Measurements from ENCODE around the gene WWOX. TPM values are rescaled to one million over a fixed set of nuclear protein-coding genes. Genes with fewer than 3 reads are reported as not detected.
A peak's percentile ranks its signal among the peaks of the same experiment; 100 is the strongest.

The WWOX gene
- total and polyA plus RNA-seq, 2 of the 13 experiments (the other 11 are each of a cell fraction or from before 2014, with no cell fraction given), result 9.1 to 37.4 TPM

DNA sequence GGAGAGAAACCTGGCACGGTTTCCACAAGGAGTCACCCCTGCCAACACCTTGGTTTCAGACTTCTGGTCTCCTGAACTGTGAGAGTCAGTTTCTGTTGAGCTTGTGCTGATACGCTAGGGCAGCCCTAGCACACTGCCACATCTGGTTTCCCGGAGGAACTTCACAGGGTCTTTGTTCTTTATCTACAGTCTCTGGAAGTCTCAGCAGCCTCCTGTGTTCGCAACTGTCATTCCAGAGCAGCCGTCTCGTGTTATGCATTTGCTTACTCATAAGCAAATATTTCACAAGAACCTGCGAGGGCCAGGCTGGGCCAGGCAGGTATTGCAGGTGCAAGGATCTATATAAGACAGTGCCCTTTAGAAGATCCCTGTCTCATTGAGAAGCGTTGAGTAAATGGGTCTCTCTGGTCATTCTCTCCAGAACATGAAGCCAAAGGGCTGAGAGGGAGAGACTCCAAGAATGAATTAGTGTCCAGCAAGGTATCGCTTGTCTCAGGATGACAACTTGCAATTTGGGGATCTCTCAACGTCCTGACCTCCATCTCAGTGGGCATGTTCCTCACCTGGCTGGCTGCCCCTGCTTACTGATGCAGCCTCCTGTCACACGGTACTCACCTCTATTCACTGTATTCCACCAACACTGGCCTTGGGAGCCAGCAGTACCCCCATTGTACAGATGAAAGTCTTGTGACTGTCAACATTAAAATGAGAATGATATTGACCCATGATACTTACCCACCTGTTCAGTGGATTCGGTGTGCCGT lies 141.2 kb downstream of the WWOX start (continued):
- 0 out of 2 replicates have a peak, but pooled peaks have one; percentile 38 for TF ChIP-seq MYPOP (CRISPR knock-in tag; IDR thresholded peaks at IDR 0.05)
- TF ChIP-seq, protein P1, sequence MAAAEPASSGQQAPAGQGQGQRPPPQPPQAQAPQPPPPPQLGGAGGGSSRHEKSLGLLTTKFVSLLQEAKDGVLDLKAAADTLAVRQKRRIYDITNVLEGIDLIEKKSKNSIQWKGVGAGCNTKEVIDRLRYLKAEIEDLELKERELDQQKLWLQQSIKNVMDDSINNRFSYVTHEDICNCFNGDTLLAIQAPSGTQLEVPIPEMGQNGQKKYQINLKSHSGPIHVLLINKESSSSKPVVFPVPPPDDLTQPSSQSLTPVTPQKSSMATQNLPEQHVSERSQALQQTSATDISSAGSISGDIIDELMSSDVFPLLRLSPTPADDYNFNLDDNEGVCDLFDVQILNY (CRISPR knock-in tag; conservative IDR thresholded peaks at IDR 0.05), result no peak
- TF ChIP-seq ZNF841 (CRISPR knock-in tag; IDR thresholded peaks at IDR 0.05; ENCODE audit: borderline replicate concordance), result no peak
- peak; percentile 29; the same call in 1 of the 2 replicates for TF ChIP-seq NR2F6 (IDR thresholded peaks at IDR 0.05)
- peak; percentile 16; the same call in 1 of the 2 replicates for TF ChIP-seq NR2F6 (CRISPR knock-in tag; IDR thresholded peaks at IDR 0.05)
- TF ChIP-seq AKNA (CRISPR knock-in tag; IDR thresholded peaks at IDR 0.05; ENCODE audit: borderline replicate concordance), result no peak
- TF ChIP-seq ELF1 (CRISPR knock-in tag; IDR thresholded peaks at IDR 0.05), result peak; percentile 23; the same call in 1 of the 2 replicates
- peak; percentile 92 for TF ChIP-seq FOSL2 (CRISPR knock-in tag; IDR thresholded peaks at IDR 0.05)
- TF ChIP-seq RBM22 (optimal IDR thresholded peaks at IDR 0.05; ENCODE audit: low read length), result no peak
- TF ChIP-seq, protein P2, sequence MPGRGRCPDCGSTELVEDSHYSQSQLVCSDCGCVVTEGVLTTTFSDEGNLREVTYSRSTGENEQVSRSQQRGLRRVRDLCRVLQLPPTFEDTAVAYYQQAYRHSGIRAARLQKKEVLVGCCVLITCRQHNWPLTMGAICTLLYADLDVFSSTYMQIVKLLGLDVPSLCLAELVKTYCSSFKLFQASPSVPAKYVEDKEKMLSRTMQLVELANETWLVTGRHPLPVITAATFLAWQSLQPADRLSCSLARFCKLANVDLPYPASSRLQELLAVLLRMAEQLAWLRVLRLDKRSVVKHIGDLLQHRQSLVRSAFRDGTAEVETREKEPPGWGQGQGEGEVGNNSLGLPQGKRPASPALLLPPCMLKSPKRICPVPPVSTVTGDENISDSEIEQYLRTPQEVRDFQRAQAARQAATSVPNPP (CRISPR knock-in tag; IDR thresholded peaks at IDR 0.05), result no peak
- no peak for TF ChIP-seq EEA1 (CRISPR knock-in tag; IDR thresholded peaks at IDR 0.05; ENCODE audit: borderline replicate concordance)
- TF ChIP-seq, protein P3, sequence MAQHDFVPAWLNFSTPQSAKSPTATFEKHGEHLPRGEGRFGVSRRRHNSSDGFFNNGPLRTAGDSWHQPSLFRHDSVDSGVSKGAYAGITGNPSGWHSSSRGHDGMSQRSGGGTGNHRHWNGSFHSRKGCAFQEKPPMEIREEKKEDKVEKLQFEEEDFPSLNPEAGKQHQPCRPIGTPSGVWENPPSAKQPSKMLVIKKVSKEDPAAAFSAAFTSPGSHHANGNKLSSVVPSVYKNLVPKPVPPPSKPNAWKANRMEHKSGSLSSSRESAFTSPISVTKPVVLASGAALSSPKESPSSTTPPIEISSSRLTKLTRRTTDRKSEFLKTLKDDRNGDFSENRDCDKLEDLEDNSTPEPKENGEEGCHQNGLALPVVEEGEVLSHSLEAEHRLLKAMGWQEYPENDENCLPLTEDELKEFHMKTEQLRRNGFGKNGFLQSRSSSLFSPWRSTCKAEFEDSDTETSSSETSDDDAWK (CRISPR knock-in tag; IDR thresholded peaks at IDR 0.05), result no peak
- TF ChIP-seq, protein P4, sequence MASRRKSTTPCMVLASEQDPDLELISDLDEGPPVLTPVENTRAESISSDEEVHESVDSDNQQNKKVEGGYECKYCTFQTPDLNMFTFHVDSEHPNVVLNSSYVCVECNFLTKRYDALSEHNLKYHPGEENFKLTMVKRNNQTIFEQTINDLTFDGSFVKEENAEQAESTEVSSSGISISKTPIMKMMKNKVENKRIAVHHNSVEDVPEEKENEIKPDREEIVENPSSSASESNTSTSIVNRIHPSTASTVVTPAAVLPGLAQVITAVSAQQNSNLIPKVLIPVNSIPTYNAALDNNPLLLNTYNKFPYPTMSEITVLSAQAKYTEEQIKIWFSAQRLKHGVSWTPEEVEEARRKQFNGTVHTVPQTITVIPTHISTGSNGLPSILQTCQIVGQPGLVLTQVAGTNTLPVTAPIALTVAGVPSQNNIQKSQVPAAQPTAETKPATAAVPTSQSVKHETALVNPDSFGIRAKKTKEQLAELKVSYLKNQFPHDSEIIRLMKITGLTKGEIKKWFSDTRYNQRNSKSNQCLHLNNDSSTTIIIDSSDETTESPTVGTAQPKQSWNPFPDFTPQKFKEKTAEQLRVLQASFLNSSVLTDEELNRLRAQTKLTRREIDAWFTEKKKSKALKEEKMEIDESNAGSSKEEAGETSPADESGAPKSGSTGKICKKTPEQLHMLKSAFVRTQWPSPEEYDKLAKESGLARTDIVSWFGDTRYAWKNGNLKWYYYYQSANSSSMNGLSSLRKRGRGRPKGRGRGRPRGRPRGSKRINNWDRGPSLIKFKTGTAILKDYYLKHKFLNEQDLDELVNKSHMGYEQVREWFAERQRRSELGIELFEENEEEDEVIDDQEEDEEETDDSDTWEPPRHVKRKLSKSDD (CRISPR knock-in tag; IDR thresholded peaks at IDR 0.05; ENCODE audit: low read depth), result no peak
